Pancreas (tissue), 10 donors: ENCODE results near the gene SLC2A1. TPM values are rescaled to one million over a fixed set of nuclear protein-coding genes. Genes with fewer than 3 reads are reported as not detected.

Source experiments
- ATAC-seq, 4 donors: fragments of 200-7000 bp; cut with Tn5 transposase; one replicate each; pipeline versions ENCODE4 v1.8.0 to v1.9.1; 2020; ENCODE audit warnings: mild to moderate bottlenecking in 4 of 4, moderate library complexity in 4 of 4
- DNase-seq, 6 donors: peaks; one replicate each; pipeline ENCODE4 v3.0.0-alpha.2; 2020
- FAIRE-seq: peaks from 2 replicates; lab custom pipeline; 2012; peaks lifted over from hg19 to GRCh38; lab: Jason Lieb, UNC
- H3K27ac ChIP-seq, 4 donors: fragments of 200-600 bp; sonication (generic); 1 replicate in 3 of 4; 2 replicates in 1 of 4; pipeline versions ENCODE4 v1.5.0 to v1.8.0; 2020
- H3K27me3 ChIP-seq, 4 donors: fragments of 200-600 bp; one replicate each; pipeline ENCODE4 v1.8.0; 2021
- H3K36me3 ChIP-seq, 3 donors: fragments of 200-600 bp; sonication (generic) in 1 of 3; one replicate each; pipeline versions ENCODE4 v1.5.0 to v1.8.0; 2020 to 2021
- H3K4me1 ChIP-seq, 3 donors: fragments of 200-600 bp; one replicate each; pipeline ENCODE4 v1.8.0; 2021
- H3K4me3 ChIP-seq, 4 donors: fragments of 200-600 bp; sonication (generic) in 2 of 4; one replicate each; pipeline versions ENCODE4 v1.5.0 to v1.8.0; 2020 to 2021
- H3K9me3 ChIP-seq, 4 donors: fragments of 200-600 bp; one replicate each; pipeline ENCODE4 v1.8.0; 2021
- WGBS, 2 donors: extraction: QIAGEN DNeasy Blood & Tissue Kit; methylation state at CpG; one replicate each; pipeline ENCODE4 v1.1.7; 2013; 5-methylcytosine and 5-hydroxymethylcytosine counted together
- intact Hi-C, 3 donors: fragments of 100-400 bp; cut with DNase I; formaldehyde crosslinking; loops; one replicate each; pipeline versions ENCODE4 v1.11.1 to v1.14.2; 2022
- polyA plus RNA-seq, 2 donors: library from polyadenylated mRNA; stranded (reverse); fragments of 200-250 nt; gene quantifications; one replicate each; pipeline ENCODE4 v1.2.3, GENCODE V29; 2013
- total RNA-seq, 6 donors: library from RNA; stranded (reverse); fragmentation: NEBNext Ultra II Directional in 4 of 6; extraction: Animal tissue kit (Norgen Biotek cat#: 25700) in 4 of 6; gene quantifications; one replicate each; pipeline versions ENCODE4 v1.2.1 to v1.2.4, GENCODE V29; 2021 to 2023
- TF ChIP-seq, protein P1 (sequence below), 4 donors: fragments of 200-600 bp; sonication (generic) in 3 of 4; IDR thresholded peaks; one replicate each; pipeline versions ENCODE4 v1.5.0 to v1.8.0; 2021; ENCODE audit warnings: antibody characterized with exemption in 4 of 4
- donor health status: healthy with polysubstance abuse.
- donor health status: DM: no; HTN: no; CAD: no; lungs with moderate emphysema.
- donor health status: DM: no; HTN: no; CAD: no.
- donor health status: control.
- donor health status: control.
- donor health status: Bipolar disorder and iron deficiency.
- donor health status: DM: yes; HTN: yes; CAD: no.
- donor health status: DM: no; HTN: no; CAD: no.
- donor health status: DM: no; HTN: no; CAD: no.
- donor health status: DM: yes; HTN: yes; CAD: no.

Gene SLC2A1
- total and polyA plus RNA-seq, 8 donors: 1.6 to 10.9 (median 6.8) TPM

DNA sequence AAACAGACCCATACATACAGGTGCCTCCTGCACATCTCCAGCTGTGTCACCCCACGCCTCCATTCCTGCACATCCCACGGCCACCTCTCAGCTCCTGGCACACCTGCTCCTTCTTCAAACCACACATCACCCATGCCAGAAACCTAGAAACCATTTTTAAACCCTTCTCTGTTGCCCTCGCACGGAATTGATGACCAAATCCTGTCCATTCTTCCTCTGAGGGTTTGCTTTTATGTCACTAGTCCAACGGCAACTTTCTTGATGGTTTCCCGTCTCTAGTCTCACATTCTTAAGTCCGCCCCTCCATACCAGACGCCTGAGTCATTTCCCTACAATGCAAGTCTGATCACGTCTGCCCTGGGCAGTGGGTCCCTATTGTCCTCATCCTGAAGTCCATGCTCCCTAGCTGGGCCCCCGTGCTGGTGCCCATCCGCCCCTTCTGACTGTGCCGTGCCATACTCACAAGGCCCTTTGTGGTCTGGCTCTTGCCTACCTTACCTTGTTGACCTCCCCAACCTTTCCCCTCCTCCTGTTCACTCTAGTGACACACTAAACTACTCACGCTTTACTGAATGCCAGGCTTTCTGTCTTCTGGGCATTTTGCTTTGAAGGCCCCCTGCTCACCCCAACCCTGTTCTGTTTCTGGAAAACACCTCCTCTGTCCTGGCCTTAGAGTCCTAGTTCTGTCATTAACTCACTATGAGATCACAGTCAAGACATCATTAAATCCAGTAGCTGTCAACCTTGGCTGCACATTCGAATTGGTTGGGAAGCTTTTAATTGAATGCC, 17.6 kb downstream of the SLC2A1 start:
- Histone ChIP-seq H3K27me3 (no peaks in the 10 kb centered on the region), H3K36me3 (no peaks in the 10 kb centered on the region), H3K4me1 (peaks cover 39 to 56% (median 48%) of the 10 kb centered on the region in 3 donors), H3K9me3 (no peaks in the 10 kb centered on the region), H3K4me3 (no peak overlapping the region), H3K27ac (peak overlapping the region in 2 of 4 donors; percentile 80 to 81)
- intact Hi-C loops: no loop called here
- FAIRE-seq (no peak), ATAC-seq (no peak), DNase-seq (no peak)
- TF ChIP-seq, protein P1, sequence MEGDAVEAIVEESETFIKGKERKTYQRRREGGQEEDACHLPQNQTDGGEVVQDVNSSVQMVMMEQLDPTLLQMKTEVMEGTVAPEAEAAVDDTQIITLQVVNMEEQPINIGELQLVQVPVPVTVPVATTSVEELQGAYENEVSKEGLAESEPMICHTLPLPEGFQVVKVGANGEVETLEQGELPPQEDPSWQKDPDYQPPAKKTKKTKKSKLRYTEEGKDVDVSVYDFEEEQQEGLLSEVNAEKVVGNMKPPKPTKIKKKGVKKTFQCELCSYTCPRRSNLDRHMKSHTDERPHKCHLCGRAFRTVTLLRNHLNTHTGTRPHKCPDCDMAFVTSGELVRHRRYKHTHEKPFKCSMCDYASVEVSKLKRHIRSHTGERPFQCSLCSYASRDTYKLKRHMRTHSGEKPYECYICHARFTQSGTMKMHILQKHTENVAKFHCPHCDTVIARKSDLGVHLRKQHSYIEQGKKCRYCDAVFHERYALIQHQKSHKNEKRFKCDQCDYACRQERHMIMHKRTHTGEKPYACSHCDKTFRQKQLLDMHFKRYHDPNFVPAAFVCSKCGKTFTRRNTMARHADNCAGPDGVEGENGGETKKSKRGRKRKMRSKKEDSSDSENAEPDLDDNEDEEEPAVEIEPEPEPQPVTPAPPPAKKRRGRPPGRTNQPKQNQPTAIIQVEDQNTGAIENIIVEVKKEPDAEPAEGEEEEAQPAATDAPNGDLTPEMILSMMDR (IDR thresholded peaks at IDR 0.05): no peak
- 83 to 89% methylated on average over 14 of the region's 14 CpGs for WGBS, 2 donors

DNA sequence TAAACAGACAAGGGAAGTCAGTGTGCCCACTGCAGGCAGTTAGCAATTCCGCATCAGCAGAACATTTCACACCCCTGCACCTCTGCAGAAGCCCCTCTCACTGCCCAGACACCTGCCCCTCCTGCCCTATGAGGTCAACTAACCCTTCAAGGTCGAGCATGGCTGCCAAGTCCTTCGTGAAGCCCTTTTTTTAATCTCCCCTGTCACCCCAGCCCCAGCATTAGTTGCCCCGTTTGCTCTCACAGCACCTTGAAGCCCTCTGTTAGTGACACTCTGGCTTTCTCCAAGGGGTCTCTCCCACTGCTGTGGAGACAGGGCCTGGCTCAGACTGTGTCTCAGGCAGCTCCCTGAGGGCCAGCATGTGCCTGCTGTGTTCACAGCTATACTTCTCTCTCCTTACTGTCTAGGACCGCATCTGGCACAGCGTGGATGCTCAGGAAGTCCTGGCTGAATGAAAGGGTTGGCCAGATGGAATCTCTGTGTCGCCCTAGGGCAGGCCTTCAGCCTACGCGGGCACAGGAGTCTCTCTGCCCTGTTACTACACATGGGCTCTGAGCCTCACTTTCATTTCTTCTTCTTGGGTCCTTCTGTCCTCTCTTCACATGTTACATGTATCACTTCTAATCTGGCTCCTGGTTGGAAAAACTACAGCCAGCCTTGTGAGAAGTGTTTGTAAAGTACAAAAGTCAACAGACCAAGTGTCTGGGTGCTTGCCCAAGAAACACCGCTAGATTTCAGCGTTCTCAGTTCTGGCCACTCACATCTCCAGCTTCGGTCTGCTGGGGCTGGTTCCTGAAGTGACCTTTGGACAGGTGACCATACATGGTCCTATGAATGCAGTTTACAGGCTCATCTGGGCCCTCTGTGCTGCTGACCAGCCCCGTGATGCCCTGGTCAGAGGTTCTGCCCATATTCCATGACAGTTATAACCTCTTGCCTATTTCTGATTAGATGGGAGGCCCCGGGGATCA, 19.7 kb downstream of the SLC2A1 start:
- H3K27ac ChIP-seq: peak overlapping the region in 2 of 4 donors; percentile 18 to 49
- no peaks in the 10 kb centered on the region for H3K9me3 ChIP-seq
- FAIRE-seq: no peak
- TF ChIP-seq, protein P1 (IDR thresholded peaks at IDR 0.05): no peak
- intact Hi-C loops: loop anchor here in 1 of 3 donors (10.0 kb wide), 1 partner anchor 126 kb away; no protein-coding TSS in a partner anchor
- WGBS, 2 donors: 40% methylated on average over 14 of the region's 14 CpGs
- DNase-seq: peak in 3 of 6 donors; percentile 35 to 58 (median 50)
- H3K4me1 ChIP-seq: peaks cover 26 to 43% (median 40%) of the 10 kb centered on the region in 3 donors
- H3K4me3 ChIP-seq: no peak overlapping the region
- H3K27me3 ChIP-seq: no peaks in the 10 kb centered on the region
- ATAC-seq: peak; percentile 12 to 57 (median 34)
- H3K36me3 ChIP-seq: no peaks in the 10 kb centered on the region

DNA sequence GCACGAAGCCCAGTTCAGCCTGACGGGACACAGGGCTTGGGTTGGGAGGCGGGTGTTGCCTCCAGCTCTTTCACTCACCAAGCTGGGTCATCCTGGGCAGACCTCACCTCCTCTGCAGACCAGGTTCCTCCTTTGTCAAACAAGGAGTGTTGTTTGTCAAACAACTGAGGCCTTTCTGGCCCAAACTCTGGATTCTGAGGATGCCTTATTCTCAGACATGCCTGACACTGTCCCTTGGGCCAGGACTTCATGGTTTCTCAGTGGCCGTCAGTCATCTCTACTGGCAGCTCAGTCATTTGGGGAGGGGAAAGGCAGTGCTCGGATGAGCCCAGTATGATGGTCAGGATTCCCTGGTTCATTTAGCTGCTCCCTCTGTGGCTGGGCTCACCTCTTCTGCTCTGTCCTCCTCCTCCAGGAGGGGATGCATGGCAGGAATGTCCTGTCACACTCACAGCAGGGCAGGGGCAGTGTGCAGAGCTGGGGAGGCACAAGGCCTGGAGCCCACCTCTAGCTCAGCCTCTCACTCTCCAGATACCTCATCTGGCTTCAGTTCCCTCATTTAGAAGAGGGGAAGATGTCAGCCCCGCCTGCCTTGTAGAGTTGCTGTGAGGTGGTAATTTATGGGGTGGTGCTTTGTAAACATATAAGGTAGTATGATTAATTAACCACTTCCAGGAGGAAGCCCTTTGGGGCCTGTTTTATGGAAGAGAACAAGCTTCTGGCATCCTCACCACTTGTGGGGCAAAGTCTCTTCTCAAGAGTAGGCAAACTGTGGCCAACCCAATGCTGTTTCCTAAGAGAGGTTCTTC, 20.6 kb downstream of the SLC2A1 start:
- H3K27me3 ChIP-seq: no peaks in the 10 kb centered on the region
- TF ChIP-seq, protein P1 (IDR thresholded peaks at IDR 0.05): no peak
- DNase-seq (peak in 1 of 6 donors; percentile 27), FAIRE-seq (no peak), ATAC-seq (no peak)
- H3K9me3 ChIP-seq: no peaks in the 10 kb centered on the region
- H3K4me3 ChIP-seq: no peak overlapping the region
- intact Hi-C loops: loop anchor here in 1 of 3 donors (10.0 kb wide), 1 partner anchor 127 kb away; no protein-coding TSS in a partner anchor
- 92 to 94% methylated on average over 6 of the region's 6 CpGs for WGBS, 2 donors
- H3K36me3 ChIP-seq: no peaks in the 10 kb centered on the region
- peaks cover 18 to 37% (median 31%) of the 10 kb centered on the region in 3 donors for H3K4me1 ChIP-seq
- H3K27ac ChIP-seq: no peak overlapping the region

DNA sequence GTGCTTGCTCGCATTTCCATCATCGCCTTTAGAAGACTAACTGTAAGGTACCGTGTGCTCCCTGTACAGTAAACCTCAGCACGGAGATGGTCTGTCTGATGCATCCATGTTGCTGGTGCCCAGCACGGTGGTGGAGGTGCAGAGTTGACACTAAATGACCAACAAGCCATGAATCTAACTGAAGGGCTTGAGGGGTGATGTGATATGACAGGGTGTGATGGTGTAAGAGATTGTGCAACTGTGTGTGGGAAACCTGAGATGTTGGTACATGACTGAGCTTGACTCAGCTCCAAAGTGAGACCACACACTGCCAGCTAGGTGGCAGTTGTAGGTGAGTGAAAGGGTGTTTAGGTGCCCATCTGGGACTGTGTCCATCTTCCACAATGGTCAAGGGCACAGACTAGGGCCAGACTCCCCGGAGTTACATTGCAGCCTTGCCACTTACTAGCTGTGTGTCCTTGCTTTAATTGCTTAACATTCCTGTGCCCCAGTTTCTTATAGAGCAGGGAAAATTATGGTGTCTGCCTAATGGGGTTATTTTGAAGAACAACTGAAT, 21.4 kb downstream of the SLC2A1 start:
- FAIRE-seq (no peak), ATAC-seq (no peak), DNase-seq (peak in 1 of 6 donors; percentile 26)
- Histone ChIP-seq H3K9me3 (no peaks in the 10 kb centered on the region), H3K4me1 (peaks cover 9 to 29% (median 23%) of the 10 kb centered on the region in 3 donors), H3K4me3 (no peak overlapping the region), H3K27ac (no peak overlapping the region), H3K27me3 (no peaks in the 10 kb centered on the region), H3K36me3 (no peaks in the 10 kb centered on the region)
- TF ChIP-seq, protein P1 (IDR thresholded peaks at IDR 0.05): no peak
- intact Hi-C loops: loop anchor here in 1 of 3 donors (10.0 kb wide), 1 partner anchor 128 kb away; no protein-coding TSS in a partner anchor
- 85 to 89% methylated on average over 6 of the region's 6 CpGs for WGBS, 2 donors
